Gastrocnemius medialis (tissue), 4 donors: ENCODE results near the gene CMTM1. TPM values are rescaled to one million over a fixed set of nuclear protein-coding genes. Genes with fewer than 3 reads are reported as not detected.

Source experiments
- ATAC-seq, 2 donors: fragments of 150-250 bp; one replicate each; pipeline ENCODE4 v1.9.1; 2016
- DNase-seq, 2 donors: peaks; one replicate each; pipeline ENCODE4 v3.0.0-alpha.2; 2019
- H3K27ac ChIP-seq, 4 donors: fragments of 200-600 bp; sonication (generic); 1 replicate in 1 of 4; 2 replicates in 3 of 4; pipeline ENCODE4 v1.5.1; 2016 to 2018; ENCODE audit warnings: mild to moderate bottlenecking in 2 of 4, moderate library complexity in 1 of 4
- H3K27me3 ChIP-seq, 3 donors: fragments of 200-600 bp; sonication (generic) in 2 of 3; 1 replicate in 1 of 3; 2 replicates in 2 of 3; pipeline versions ENCODE4 v1.5.1 to v1.6.0; 2016 to 2019; ENCODE audit warnings: mild to moderate bottlenecking in 1 of 3, moderate library complexity in 1 of 3
- H3K36me3 ChIP-seq, 2 donors: fragments of 200-600 bp; sonication (generic) in 1 of 2; one replicate each; pipeline ENCODE4 v1.5.1; 2017 to 2018
- H3K4me1 ChIP-seq, 2 donors: fragments of 200-600 bp; sonication (generic) in 1 of 2; one replicate each; pipeline ENCODE4 v1.5.1; 2016 to 2017; ENCODE audit warnings: mild to moderate bottlenecking in 2 of 2
- H3K4me3 ChIP-seq, 4 donors: fragments of 200-600 bp; sonication (generic) in 3 of 4; 1 replicate in 1 of 4; 2 replicates in 3 of 4; pipeline ENCODE4 v1.5.1; 2016 to 2019; ENCODE audit warnings: mild to moderate bottlenecking in 2 of 4
- H3K9me3 ChIP-seq, 3 donors: fragments of 200-600 bp; sonication (generic) in 2 of 3; 1 replicate in 1 of 3; 2 replicates in 2 of 3; pipeline ENCODE4 v1.5.1; 2016 to 2019
- CTCF ChIP-seq, 5 experiments: fragments of 450-650 bp in 3 of 5; fragments of 200-600 bp in 2 of 5; sonication (generic) in 2 of 5; IDR thresholded peaks in 4 of 5; conservative IDR thresholded peaks in 1 of 5; 1 replicate in 4 of 5; 2 replicates in 1 of 5; pipeline ENCODE4 v1.5.1; 2016 to 2019; ENCODE audit warnings: antibody characterized with exemption in 5 of 5, mild to moderate bottlenecking in 3 of 5, moderate library complexity in 3 of 5
- POLR2A ChIP-seq, 2 donors: fragments of 450-650 bp; IDR thresholded peaks; one replicate each; pipeline ENCODE4 v1.6.1; 2017; ENCODE audit warnings: antibody characterized with exemption in 2 of 2, mild to moderate bottlenecking in 2 of 2, moderate library complexity in 2 of 2
- in situ Hi-C, 4 donors: fragments of 200-750 bp; cut with MboI; loops; one replicate each; pipeline versions ENCODE4 v1.15.0 to v1.8.0; 2017; ENCODE audit warnings: low sequenced_read_pairs in 4 of 4
- intact Hi-C: fragments of 100-400 bp; cut with DNase I; formaldehyde crosslinking; loops from one replicate; pipeline ENCODE4 v1.15.1; 2023; ENCODE audit warnings: low total_unique reads
- total RNA-seq, 4 donors: library from RNA; depleted of rRNA; stranded (reverse); fragments of >200 nt; gene quantifications; one replicate each; pipeline versions ENCODE4 v1.1.0 to v1.2.3, GENCODE V29; 2016

Gene CMTM1, protein sequence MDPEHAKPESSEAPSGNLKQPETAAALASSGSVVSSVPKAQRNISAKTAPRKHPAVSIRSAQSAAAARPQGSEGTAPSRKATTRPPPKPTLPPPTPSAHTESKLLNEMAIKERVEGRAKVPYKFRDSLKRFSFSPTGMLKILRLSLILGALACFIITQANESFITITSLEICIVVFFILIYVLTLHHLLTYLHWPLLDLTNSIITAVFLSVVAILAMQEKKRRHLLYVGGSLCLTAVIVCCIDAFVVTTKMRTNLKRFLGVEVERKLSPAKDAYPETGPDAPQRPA
- under 1 TPM in 1 of 4 donors, not detected in 3; 0.31 TPM for total RNA-seq

DNA sequence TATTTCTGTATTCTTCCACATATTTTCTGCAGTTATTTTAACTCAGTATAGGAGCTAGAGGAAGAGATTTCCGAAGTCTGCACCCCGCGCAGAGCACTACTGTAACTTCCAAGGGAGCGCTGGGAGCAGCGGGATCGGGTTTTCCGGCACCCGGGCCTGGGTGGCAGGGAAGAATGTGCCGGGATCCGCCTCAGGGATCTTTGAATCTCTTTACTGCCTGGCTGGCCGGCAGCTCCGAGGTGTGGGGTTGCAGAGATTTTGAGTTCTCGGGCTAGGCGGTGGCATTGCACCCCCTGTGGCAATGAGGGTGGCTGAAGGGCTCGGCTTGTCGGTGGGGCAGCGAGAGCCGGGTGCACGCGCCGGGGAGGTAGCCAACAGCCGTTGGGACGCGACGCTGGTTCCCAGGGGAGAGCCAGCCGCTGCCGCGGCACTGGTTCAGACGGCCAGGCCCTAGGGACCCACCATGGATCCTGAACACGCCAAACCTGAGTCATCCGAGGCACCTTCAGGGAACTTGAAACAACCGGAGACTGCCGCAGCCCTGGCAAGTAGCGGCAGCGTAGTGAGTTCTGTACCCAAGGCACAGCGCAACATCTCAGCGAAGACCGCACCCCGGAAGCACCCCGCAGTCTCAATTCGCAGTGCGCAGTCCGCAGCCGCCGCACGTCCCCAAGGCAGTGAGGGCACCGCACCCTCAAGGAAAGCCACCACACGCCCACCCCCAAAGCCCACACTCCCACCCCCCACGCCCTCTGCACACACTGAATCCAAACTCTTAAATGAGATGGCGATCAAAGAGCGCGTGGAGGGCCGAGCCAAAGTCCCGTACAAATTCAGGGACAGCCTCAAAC lies at the start of gene CMTM1:
CMTM1 (plus strand) TSS at position 389 of the 851 bp plus-strand sequence; CDS start at position 464, 75 bp downstream.
- no peaks in the 10 kb centered on the region for H3K9me3 ChIP-seq
- H3K36me3 ChIP-seq, result peaks cover 0 to 7% of the 10 kb centered on the region in 2 donors
- in situ Hi-C loops, result no loop called here
- H3K4me3 ChIP-seq, result no peak within 1 kb of the TSS
- ATAC-seq (no peak), DNase-seq (no peak)
- intact Hi-C loops, result no loop called here
- H3K4me1 ChIP-seq, result no peaks in the 10 kb centered on the region
- TF ChIP-seq POLR2A (IDR thresholded peaks at IDR 0.05), result no peak
- no peak for TF ChIP-seq CTCF (IDR thresholded peaks at IDR 0.05 in 4 of 5, conservative IDR thresholded peaks at IDR 0.05 in 1 of 5)
- H3K27ac ChIP-seq, result no peak within 1 kb of the TSS
- no peaks in the 10 kb centered on the region for H3K27me3 ChIP-seq

DNA sequence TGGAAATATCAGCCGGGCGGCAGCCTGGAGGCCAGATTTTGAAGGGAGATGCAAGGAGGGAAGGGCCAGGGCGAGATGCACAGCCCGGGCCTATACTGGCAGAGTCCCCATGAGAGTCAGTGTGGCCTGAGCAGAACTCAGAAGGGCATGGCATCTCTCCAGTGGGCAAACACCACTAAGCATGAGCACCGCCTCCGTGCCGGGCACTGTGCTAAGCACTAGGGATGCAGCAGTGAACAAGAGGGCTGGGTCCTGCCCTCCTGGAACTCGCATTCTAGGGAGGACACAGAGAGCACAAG lies 49.8 kb upstream of the CMTM1 start:
- peaks cover 42 to 71% of the 10 kb centered on the region in 2 donors for H3K4me1 ChIP-seq
- TF ChIP-seq POLR2A (IDR thresholded peaks at IDR 0.05) (no peak), CTCF (IDR thresholded peaks at IDR 0.05 in 4 of 5, conservative IDR thresholded peaks at IDR 0.05 in 1 of 5) (no peak)
- intact Hi-C loops (loop anchor here (2.0 kb wide), 2 partner anchors 14 to 34 kb away; partner anchors contain the start of gene TK2), in situ Hi-C loops (loop anchor here in 1 of 4 donors (5.0 kb wide), 1 partner anchor 36 kb away; the partner anchor contains the start of genes CKLF and TK2)
- peaks cover 0 to 10% of the 10 kb centered on the region in 2 donors for H3K36me3 ChIP-seq
- ATAC-seq (peak in 1 of 2 donors; percentile 37), DNase-seq (no peak)
- no peaks in the 10 kb centered on the region for H3K27me3 ChIP-seq
- H3K9me3 ChIP-seq, result no peaks in the 10 kb centered on the region
- peak overlapping the region; percentile 90 to 97 (median 96) for H3K27ac ChIP-seq
- no peak overlapping the region for H3K4me3 ChIP-seq

DNA sequence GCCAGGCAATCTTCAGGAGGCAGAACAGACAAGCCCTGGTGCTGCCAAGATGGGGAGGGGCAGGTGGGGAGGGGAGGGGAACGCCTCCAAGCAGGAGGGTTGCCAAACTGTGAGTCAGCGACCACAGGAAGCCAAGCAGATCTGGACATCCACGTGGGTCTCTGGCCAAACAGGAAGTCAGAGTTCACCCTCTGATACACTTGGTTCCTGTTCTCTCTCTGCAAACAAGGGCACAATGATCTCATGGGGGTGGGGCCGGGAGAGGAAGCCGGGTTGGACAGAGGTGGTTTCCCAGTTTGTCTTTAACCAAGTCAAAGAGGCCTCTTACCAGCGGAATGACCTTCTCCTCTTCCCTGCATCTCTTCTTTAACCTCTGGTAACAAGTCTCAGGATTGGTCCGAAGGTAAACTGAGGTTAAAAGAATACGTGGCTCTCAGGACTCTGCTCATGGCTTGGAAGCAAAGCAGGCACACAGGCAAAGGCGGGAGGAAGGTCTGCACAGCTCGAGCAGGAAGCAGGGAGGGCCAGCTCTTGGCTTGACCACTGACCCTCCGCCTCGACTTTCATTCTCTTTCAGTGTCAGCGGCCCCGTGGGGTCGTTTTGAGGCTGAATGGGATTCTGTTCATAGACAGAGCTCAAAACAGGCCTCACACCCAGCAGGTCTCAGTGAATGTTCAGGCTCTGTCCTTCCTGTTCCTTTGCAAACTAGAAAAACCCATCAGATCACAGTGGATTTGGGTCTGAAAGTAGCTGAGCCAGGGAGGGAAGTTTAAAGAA lies 49.2 kb upstream of the CMTM1 start:
- ATAC-seq, result peak; percentile 97 to 99
- Histone ChIP-seq H3K27me3 (no peaks in the 10 kb centered on the region), H3K27ac (peak overlapping the region; percentile 90 to 97 (median 96)), H3K4me1 (peaks cover 40 to 69% of the 10 kb centered on the region in 2 donors), H3K9me3 (no peaks in the 10 kb centered on the region), H3K36me3 (peaks cover 0 to 10% of the 10 kb centered on the region in 2 donors), H3K4me3 (peak overlapping the region; percentile 26 to 51 (median 36))
- intact Hi-C loops, result loop anchor here (2.0 kb wide), 2 partner anchors 14 to 34 kb away; partner anchors contain the start of gene TK2
- in situ Hi-C loops, result loop anchor here in 1 of 4 donors (5.0 kb wide), 1 partner anchor 35 kb away; the partner anchor contains the start of genes CKLF and TK2
- peak; percentile 98 to 99 for DNase-seq
- TF ChIP-seq POLR2A (IDR thresholded peaks at IDR 0.05) (peak; percentile 65 to 82), CTCF (IDR thresholded peaks at IDR 0.05 in 4 of 5, conservative IDR thresholded peaks at IDR 0.05 in 1 of 5) (no peak)

GRCh38 chr16:66517586-66518263 lies 48.5 kb upstream of the CMTM1 start:
- TF ChIP-seq CTCF (IDR thresholded peaks at IDR 0.05 in 4 of 5, conservative IDR thresholded peaks at IDR 0.05 in 1 of 5), result no peak
- TF ChIP-seq POLR2A (IDR thresholded peaks at IDR 0.05), result no peak
- Histone ChIP-seq H3K4me3 (peak overlapping the region in 3 of 4 donors; percentile 26 to 51 (median 32)), H3K27ac (peak overlapping the region; percentile 90 to 97 (median 96)), H3K36me3 (peaks cover 0 to 6% of the 10 kb centered on the region in 2 donors), H3K4me1 (peaks cover 44 to 74% of the 10 kb centered on the region in 2 donors), H3K27me3 (no peaks in the 10 kb centered on the region), H3K9me3 (no peaks in the 10 kb centered on the region)
- ATAC-seq (no peak), DNase-seq (no peak)
- in situ Hi-C loops, result loop anchor here in 1 of 4 donors (5.0 kb wide), 1 partner anchor 35 kb away; the partner anchor contains the start of genes CKLF and TK2
- intact Hi-C loops, result loop anchor here (2.0 kb wide), 2 partner anchors 15 to 33 kb away; partner anchors contain the start of gene TK2
